ENCODE data around the gene SPANXB1.
"Not testable (repeated sequence)": the region's sequence is repeated elsewhere in the genome, so short reads cannot be mapped to it uniquely, and the experiment has no call there.

The SPANXB1 gene

GRCh38 chrX:141002568-141002967 lies at the start of gene SPANXB1:
Gene SPANXB1, plus strand, starts transcription at chrX:141002594. Its CDS starts 100 bp downstream, at chrX:141002694.
- in situ Hi-C loops (cut with MboI; ENCODE audit: low sequenced_read_pairs) = not testable (repeated sequence)

GRCh38 chrX:140967036-140967435 lies 35.4 kb upstream of the SPANXB1 start:
- in situ Hi-C loops (cut with MboI; ENCODE audit: low sequenced_read_pairs) = no loop called here

- in situ Hi-C loops (cut with MboI; ENCODE audit: low sequenced_read_pairs) = no loop called here
These were observed 31.1 kb upstream of the SPANXB1 start for GRCh38 chrX:140971099-140971795.

- in situ Hi-C loops (cut with MboI; ENCODE audit: low sequenced_read_pairs) = no loop called here
These were observed 26.9 kb upstream of the SPANXB1 start for GRCh38 chrX:140975472-140975871.

- in situ Hi-C loops (cut with MboI; ENCODE audit: low sequenced_read_pairs) = no loop called here
These were observed 22.1 kb upstream of the SPANXB1 start for GRCh38 chrX:140980271-140980670.

- in situ Hi-C loops (cut with MboI; ENCODE audit: low sequenced_read_pairs) = no loop called here
These were observed 18.7 kb upstream of the SPANXB1 start for GRCh38 chrX:140983730-140984129.

GRCh38 chrX:141005243-141005642 lies 2.8 kb downstream of the SPANXB1 start:
- in situ Hi-C loops (cut with MboI; ENCODE audit: low sequenced_read_pairs) = not testable (repeated sequence)

GRCh38 chrX:141044246-141044645 lies 41.9 kb downstream of the SPANXB1 start:
- in situ Hi-C loops (cut with MboI; ENCODE audit: low sequenced_read_pairs) = not testable (repeated sequence)

GRCh38 chrX:141049878-141050277 lies 47.5 kb downstream of the SPANXB1 start:
- in situ Hi-C loops (cut with MboI; ENCODE audit: low sequenced_read_pairs) = not testable (repeated sequence)

- in situ Hi-C loops (cut with MboI; ENCODE audit: low sequenced_read_pairs) = not testable (repeated sequence)
These were observed 49.7 kb downstream of the SPANXB1 start for GRCh38 chrX:141052098-141052497.
